Adrenal gland (tissue), 12 donors: ENCODE results near the gene PTGFRN. TPM values are rescaled to one million over a fixed set of nuclear protein-coding genes. Genes with fewer than 3 reads are reported as not detected.

Experiments used
- DNase-seq, 7 donors: peaks; one replicate each; pipeline ENCODE4 v3.0.0-alpha.2; 2019 to 2020
- H3K27ac ChIP-seq, 5 donors: fragments of 200-600 bp; sonication (generic) in 4 of 5; 1 replicate in 3 of 5; 2 replicates in 2 of 5; pipeline versions ENCODE4 v1.5.1 to v1.8.0; 2016 to 2020; ENCODE audit warnings: mild to moderate bottlenecking in 1 of 5
- H3K27me3 ChIP-seq: fragments of 200-600 bp; 2 replicates; pipeline ENCODE4 v1.8.0; 2021
- H3K36me3 ChIP-seq, 2 donors: fragments of 200-600 bp; replicated peaks in 1 of 2; 1 replicate in 1 of 2; 2 replicates in 1 of 2; pipeline versions ENCODE4 v1.5.1 to v1.8.0; 2018 to 2022
- H3K4me1 ChIP-seq, 2 donors: fragments of 200-600 bp; replicated peaks in 1 of 2; 1 replicate in 1 of 2; 2 replicates in 1 of 2; pipeline versions ENCODE4 v1.5.1 to v1.8.0; 2018 to 2021
- H3K4me3 ChIP-seq, 4 donors: fragments of 200-600 bp; sonication (generic) in 3 of 4; one replicate each; pipeline ENCODE4 v1.5.1; 2016 to 2018
- H3K9me3 ChIP-seq, 3 donors: fragments of 200-600 bp; sonication (generic) in 1 of 3; replicated peaks in 1 of 3; 1 replicate in 2 of 3; 2 replicates in 1 of 3; pipeline versions ENCODE4 v1.5.1 to v1.8.0; 2016 to 2021
- CTCF ChIP-seq, 6 experiments: fragments of 450-650 bp in 4 of 6; fragments of 200-600 bp in 2 of 6; sonication (generic) in 1 of 6; IDR thresholded peaks; 1 replicate in 5 of 6; 2 replicates in 1 of 6; pipeline versions ENCODE4 v1.5.1 to v1.8.0; 2016 to 2021; ENCODE audit warnings: antibody characterized with exemption in 6 of 6, mild to moderate bottlenecking in 2 of 6, moderate library complexity in 1 of 6
- POLR2A ChIP-seq, 2 donors: fragments of 450-650 bp; IDR thresholded peaks; one replicate each; pipeline ENCODE4 v1.6.1; 2017; ENCODE audit warnings: antibody characterized with exemption in 2 of 2, mild to moderate bottlenecking in 2 of 2, moderate library complexity in 1 of 2
- WGBS, 4 donors: extraction: QIAGEN DNeasy Blood & Tissue Kit in 2 of 4; methylation state at CpG; one replicate each; pipeline versions ENCODE4 v1.1.5 to v1.1.7; 2013 to 2017; 5-methylcytosine and 5-hydroxymethylcytosine counted together
- intact Hi-C, 2 donors: fragments of 100-400 bp; cut with DNase I; formaldehyde crosslinking; loops; one replicate each; pipeline versions ENCODE4 v1.14.1 to v1.15.0; 2022 to 2023
- polyA plus RNA-seq, 3 donors: library from polyadenylated mRNA; stranded (reverse); fragments of 200-250 nt in 2 of 3; fragments of 350-450 nt in 1 of 3; fragmentation: Illumina TruSeq in 1 of 3; extraction: RNeasy Lipid Tissue Mini Kit (QIAGEN cat#74804) in 1 of 3; gene quantifications; one replicate each; pipeline ENCODE4 v1.2.3, GENCODE V29; 2013 to 2014
- total RNA-seq, 9 donors: library from RNA; depleted of rRNA in 4 of 9; stranded (reverse); fragments of >200 nt in 4 of 9; fragments of 120-200 nt in 1 of 9; fragmentation: NEBNext Ultra II Directional in 1 of 9; extraction: Animal tissue kit (Norgen Biotek cat#: 25700) in 1 of 9; gene quantifications; one replicate each; pipeline versions ENCODE4 v1.1.0 to v1.2.4, GENCODE V29; 2013 to 2023
- donor health status: healthy with polysubstance abuse.
- donor health status: Bipolar disorder and iron deficiency.
- donor health status: DM: yes; HTN: yes; CAD: no.
- donor health status: DM: no; HTN: no; CAD: no.
- donor health status: DM: no; HTN: no; CAD: no.
- donor health status: DM: yes; HTN: yes; CAD: no.

Gene PTGFRN
- total and polyA plus RNA-seq, 12 donors, result 63.3 to 173 (median 67.4) TPM

GRCh38 chr1:117017062-117017461, 107.3 kb downstream of the PTGFRN start:
- H3K27ac ChIP-seq, result no peak overlapping the region
- no peak overlapping the region for H3K4me3 ChIP-seq
- H3K36me3 ChIP-seq, result no peaks in the 10 kb centered on the region
- no peaks in the 10 kb centered on the region for H3K4me1 ChIP-seq
- no peaks in the 10 kb centered on the region for H3K27me3 ChIP-seq
- intact Hi-C loops, result no loop called here
- no peaks in the 10 kb centered on the region for H3K9me3 ChIP-seq
- WGBS, 4 donors, result 83 to 93% (median 90%) methylated on average over 4 of the region's 4 CpGs
- DNase-seq, result no peak
- TF ChIP-seq POLR2A (IDR thresholded peaks at IDR 0.05) (no peak), CTCF (IDR thresholded peaks at IDR 0.05) (no peak)

GRCh38 chr1:117017648-117018047, 107.9 kb downstream of the PTGFRN start:
- no peaks in the 10 kb centered on the region for H3K4me1 ChIP-seq
- no peak for DNase-seq
- TF ChIP-seq CTCF (IDR thresholded peaks at IDR 0.05) (no peak), POLR2A (IDR thresholded peaks at IDR 0.05) (no peak)
- whole genome bisulfite sequencing, 4 donors, result 53 to 68% (median 59%) methylated on average over 3 of the region's 3 CpGs
- H3K27me3 ChIP-seq, result no peaks in the 10 kb centered on the region
- H3K4me3 ChIP-seq, result no peak overlapping the region
- intact Hi-C loops, result no loop called here
- no peaks in the 10 kb centered on the region for H3K9me3 ChIP-seq
- no peak overlapping the region for H3K27ac ChIP-seq
- H3K36me3 ChIP-seq, result no peaks in the 10 kb centered on the region

- Histone ChIP-seq H3K4me1 (no peaks in the 10 kb centered on the region), H3K4me3 (no peak overlapping the region), H3K36me3 (no peaks in the 10 kb centered on the region), H3K27me3 (no peaks in the 10 kb centered on the region), H3K9me3 (no peaks in the 10 kb centered on the region), H3K27ac (no peak overlapping the region)
- WGBS, 4 donors, result 50 to 67% (median 57%) methylated on average over 1 of the region's 1 CpG
- no peak for TF ChIP-seq POLR2A (IDR thresholded peaks at IDR 0.05)
- no peak for TF ChIP-seq CTCF (IDR thresholded peaks at IDR 0.05)
- intact Hi-C loops, result no loop called here
- no peak for DNase-seq
Measured at GRCh38 chr1:117020526-117021156, 110.9 kb downstream of the PTGFRN start.

- no peaks in the 10 kb centered on the region for H3K9me3 ChIP-seq
- H3K4me3 ChIP-seq, result no peak overlapping the region
- no peaks in the 10 kb centered on the region for H3K4me1 ChIP-seq
- no peak for DNase-seq
- intact Hi-C loops, result no loop called here
- no peak overlapping the region for H3K27ac ChIP-seq
- TF ChIP-seq POLR2A (IDR thresholded peaks at IDR 0.05) (no peak), CTCF (IDR thresholded peaks at IDR 0.05) (no peak)
- no peaks in the 10 kb centered on the region for H3K36me3 ChIP-seq
- no peaks in the 10 kb centered on the region for H3K27me3 ChIP-seq
- WGBS, 4 donors, result 59 to 85% (median 73%) methylated on average over 3 of the region's 3 CpGs
Measured at GRCh38 chr1:117022114-117022513, 112.4 kb downstream of the PTGFRN start.
